Transverse colon (tissue), 4 donors: ENCODE results near the gene CRELD2. TPM values are rescaled to one million over a fixed set of nuclear protein-coding genes. Genes with fewer than 3 reads are reported as not detected.

Experiments used
- DNase-seq: peaks from one replicate; pipeline ENCODE4 v3.0.0-alpha.2; 2019
- H3K27ac ChIP-seq, 4 donors: fragments of 200-600 bp; sonication (generic); 2 replicates each; pipeline ENCODE4 v1.5.1; 2016 to 2018; ENCODE audit warnings: inconsistent platforms in 4 of 4
- H3K27me3 ChIP-seq: fragments of 200-600 bp; sonication (generic); 2 replicates; pipeline ENCODE4 v1.5.1; 2017; ENCODE audit warnings: inconsistent platforms
- H3K36me3 ChIP-seq, 4 donors: fragments of 200-600 bp; sonication (generic); 2 replicates each; pipeline ENCODE4 v1.5.1; 2017 to 2019; ENCODE audit warnings: inconsistent platforms in 4 of 4
- H3K4me1 ChIP-seq, 4 donors: fragments of 200-600 bp; sonication (generic); 2 replicates each; pipeline ENCODE4 v1.5.1; 2017 to 2020; ENCODE audit warnings: inconsistent platforms in 4 of 4
- H3K4me3 ChIP-seq, 4 donors: fragments of 200-600 bp; sonication (generic); 1 replicate in 1 of 4; 2 replicates in 3 of 4; pipeline versions ENCODE4 v1.5.1 to v1.6.1; 2017 to 2019; ENCODE audit warnings: inconsistent platforms in 4 of 4
- H3K9me3 ChIP-seq, 2 donors: fragments of 200-600 bp; sonication (generic); 2 replicates each; pipeline ENCODE4 v1.5.1; 2017 to 2019; ENCODE audit warnings: inconsistent platforms in 2 of 2
- CTCF ChIP-seq, 5 experiments: fragments of 200-600 bp in 3 of 5; fragments of 450-650 bp in 2 of 5; sonication (generic) in 3 of 5; IDR thresholded peaks; 1 replicate in 2 of 5; 2 replicates in 3 of 5; pipeline ENCODE4 v1.5.1; 2016 to 2017; ENCODE audit warnings: antibody characterized with exemption in 5 of 5, inconsistent platforms in 3 of 5, mild to moderate bottlenecking in 2 of 5, moderate library complexity in 1 of 5
- EP300 ChIP-seq: sonication (generic); formaldehyde crosslinking; IDR thresholded peaks from one replicate; pipeline ENCODE4 v1.6.1; 2017; ENCODE audit warnings: antibody characterized with exemption, low read depth
- POLR2A ChIP-seq: fragments of 450-650 bp; IDR thresholded peaks from one replicate; pipeline ENCODE4 v1.6.1; 2016; ENCODE audit warnings: antibody characterized with exemption, mild to moderate bottlenecking, moderate library complexity
- POLR2AphosphoS5 ChIP-seq, 3 donors: sonication (generic); formaldehyde crosslinking; IDR thresholded peaks; one replicate each; pipeline ENCODE4 v1.6.1; 2016; ENCODE audit warnings: antibody characterized with exemption in 3 of 3
- WGBS, 2 donors: methylation state at CpG; one replicate each; pipeline ENCODE4 v1.1.5; 2018; ENCODE audit warnings: low coverage in 1 of 2; 5-methylcytosine and 5-hydroxymethylcytosine counted together
- in situ Hi-C, 4 donors: fragments of 200-750 bp; cut with MboI; loops; one replicate each; pipeline versions ENCODE4 v1.15.0 to v1.15.1; 2017; ENCODE audit warnings: low sequenced_read_pairs in 3 of 4, low pct_ligation_motif_present in 1 of 4, low pct_unique_long_range_greater_than_20kb in 1 of 4
- intact Hi-C: fragments of 100-400 bp; cut with DNase I; formaldehyde crosslinking; loops from one replicate; pipeline ENCODE4 v1.15.1; 2023; ENCODE audit warnings: low total_unique reads
- total RNA-seq, 4 donors: library from RNA; depleted of rRNA; stranded (reverse); fragments of >200 nt; gene quantifications; one replicate each; pipeline ENCODE4 v1.1.0, GENCODE V29; 2016

Gene CRELD2
- total RNA-seq, 4 donors from 2014 or later = 31.0 to 37.9 (median 36.4) TPM

DNA sequence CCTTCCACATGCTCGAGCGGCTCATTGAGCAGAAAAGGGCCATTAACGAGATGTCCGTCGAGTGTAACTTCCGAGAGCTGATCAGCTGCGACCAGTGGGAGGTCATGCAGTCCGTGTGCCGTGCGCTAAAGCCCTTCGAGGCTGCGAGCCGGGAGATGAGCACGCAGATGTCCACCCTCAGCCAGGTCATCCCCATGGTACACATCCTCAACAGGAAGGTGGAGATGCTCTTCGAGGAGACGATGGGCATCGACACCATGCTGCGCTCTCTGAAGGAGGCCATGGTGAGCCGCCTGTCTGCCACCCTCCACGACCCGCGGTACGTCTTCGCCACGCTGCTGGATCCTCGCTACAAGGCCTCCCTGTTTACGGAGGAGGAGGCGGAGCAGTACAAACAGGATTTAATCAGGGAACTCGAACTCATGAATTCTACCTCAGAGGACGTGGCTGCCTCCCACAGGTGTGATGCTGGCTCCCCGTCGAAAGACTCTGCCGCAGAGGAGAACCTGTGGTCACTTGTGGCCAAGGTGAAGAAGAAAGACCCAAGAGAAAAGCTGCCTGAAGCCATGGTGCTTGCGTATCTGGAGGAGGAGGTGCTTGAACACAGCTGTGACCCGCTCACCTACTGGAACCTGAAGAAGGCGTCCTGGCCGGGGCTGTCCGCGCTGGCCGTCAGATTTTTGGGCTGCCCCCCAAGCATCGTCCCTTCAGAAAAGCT is 31.9 kb upstream of the CRELD2 start:
- Histone ChIP-seq H3K9me3 (no peaks in the 10 kb centered on the region), H3K27ac (no peak overlapping the region), H3K4me1 (no peaks in the 10 kb centered on the region), H3K27me3 (no peaks in the 10 kb centered on the region), H3K4me3 (no peak overlapping the region), H3K36me3 (peaks cover 0 to 21% (median 9%) of the 10 kb centered on the region in 4 donors)
- intact Hi-C loops (no loop called here), in situ Hi-C loops (no loop called here)
- no peak for DNase-seq
- TF ChIP-seq POLR2AphosphoS5 (IDR thresholded peaks at IDR 0.05) = no peak
- no peak for TF ChIP-seq CTCF (IDR thresholded peaks at IDR 0.05)
- no peak for TF ChIP-seq POLR2A
- TF ChIP-seq EP300 = no peak
- 97% methylated on average over 41 of the region's 41 CpGs; no CpG with 5 or more reads in 1 of the 2 donors for WGBS, 2 donors

DNA sequence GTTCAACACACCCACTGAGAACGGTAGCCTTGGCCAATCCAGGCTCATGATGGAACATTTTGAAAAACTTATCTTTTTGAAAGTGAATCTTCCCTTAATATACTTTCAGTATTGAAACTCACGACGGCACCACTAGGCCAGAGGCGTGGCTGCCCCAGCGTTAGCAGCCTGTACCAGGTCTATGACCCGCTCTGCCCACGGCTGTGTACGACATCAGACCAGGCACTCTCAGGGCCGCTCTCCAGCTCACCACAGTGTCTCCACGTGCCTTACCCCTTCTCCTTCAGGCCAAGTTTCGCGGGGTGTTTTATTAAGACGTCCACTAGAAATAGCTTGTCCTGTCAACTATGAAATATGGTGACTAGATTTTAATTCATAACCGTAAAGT is 31.4 kb upstream of the CRELD2 start:
- intact Hi-C loops = no loop called here
- Histone ChIP-seq H3K27me3 (no peaks in the 10 kb centered on the region), H3K36me3 (peaks cover 0 to 21% (median 9%) of the 10 kb centered on the region in 4 donors), H3K4me3 (no peak overlapping the region), H3K4me1 (no peaks in the 10 kb centered on the region), H3K9me3 (no peaks in the 10 kb centered on the region), H3K27ac (no peak overlapping the region)
- WGBS, 2 donors = 92 to 98% methylated on average over 5 to 14 of the region's 14 CpGs
- in situ Hi-C loops = no loop called here
- no peak for DNase-seq
- no peak for TF ChIP-seq CTCF (IDR thresholded peaks at IDR 0.05)
- no peak for TF ChIP-seq EP300
- TF ChIP-seq POLR2A = no peak
- no peak for TF ChIP-seq POLR2AphosphoS5 (IDR thresholded peaks at IDR 0.05)

DNA sequence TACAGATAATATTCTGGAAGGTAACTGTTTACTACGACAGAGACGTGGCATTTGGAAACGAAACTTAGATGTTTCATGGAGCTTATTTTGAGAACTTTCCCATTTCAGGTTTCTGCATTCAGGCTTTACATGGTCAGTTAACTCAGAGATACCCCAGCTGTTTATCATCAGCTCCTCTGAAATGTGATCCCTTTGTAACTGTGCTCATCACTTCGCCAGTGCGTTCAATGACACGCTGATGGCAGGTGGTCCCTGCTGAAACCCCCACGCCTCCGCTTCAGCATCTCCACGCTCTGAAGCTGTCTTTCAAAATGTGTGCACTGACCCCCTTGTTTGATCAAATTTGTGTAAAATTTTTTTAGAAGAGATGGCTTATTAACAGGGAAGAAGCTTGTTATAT is 30.7 kb upstream of the CRELD2 start:
- intact Hi-C loops = no loop called here
- TF ChIP-seq CTCF (IDR thresholded peaks at IDR 0.05) = no peak
- no peak for TF ChIP-seq POLR2AphosphoS5 (IDR thresholded peaks at IDR 0.05)
- no peak for TF ChIP-seq EP300
- no peak for TF ChIP-seq POLR2A
- WGBS, 2 donors = 96 to 100% methylated on average over 3 to 9 of the region's 9 CpGs
- Histone ChIP-seq H3K27ac (no peak overlapping the region), H3K9me3 (no peaks in the 10 kb centered on the region), H3K4me3 (no peak overlapping the region), H3K36me3 (peaks cover 0 to 21% (median 9%) of the 10 kb centered on the region in 4 donors), H3K4me1 (no peaks in the 10 kb centered on the region), H3K27me3 (no peaks in the 10 kb centered on the region)
- in situ Hi-C loops = no loop called here
- DNase-seq = no peak

DNA sequence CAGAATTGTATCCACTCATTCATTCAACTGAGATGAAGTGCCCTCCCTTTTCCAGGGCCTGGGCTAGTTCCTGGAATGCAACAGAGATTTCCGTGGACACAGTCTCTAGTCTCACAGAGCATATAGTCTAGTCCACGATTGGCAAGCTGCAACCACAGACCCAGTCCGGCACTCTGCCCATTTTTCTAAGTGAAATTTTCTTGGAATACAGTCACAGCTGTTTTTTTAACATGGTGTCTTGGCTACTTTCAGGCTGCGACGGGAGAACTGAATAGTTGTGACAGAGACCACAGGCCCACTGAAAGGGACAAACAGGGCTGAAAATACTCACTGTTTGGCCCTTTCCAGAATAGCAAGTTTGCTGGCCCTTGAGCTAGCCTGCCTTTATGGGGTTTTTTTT is 29.4 kb upstream of the CRELD2 start:
- intact Hi-C loops = no loop called here
- no peaks in the 10 kb centered on the region for H3K4me1 ChIP-seq
- in situ Hi-C loops = no loop called here
- H3K27me3 ChIP-seq = no peaks in the 10 kb centered on the region
- no peak for TF ChIP-seq POLR2AphosphoS5 (IDR thresholded peaks at IDR 0.05)
- no peak for TF ChIP-seq POLR2A
- no peak for TF ChIP-seq CTCF (IDR thresholded peaks at IDR 0.05)
- no peak for TF ChIP-seq EP300
- H3K4me3 ChIP-seq = no peak overlapping the region
- WGBS, 2 donors = 99% methylated on average over 5 of the region's 5 CpGs; no CpG with 5 or more reads in 1 of the 2 donors
- no peak for DNase-seq
- H3K36me3 ChIP-seq = peaks cover 0 to 16% (median 7%) of the 10 kb centered on the region in 4 donors
- no peaks in the 10 kb centered on the region for H3K9me3 ChIP-seq
- no peak overlapping the region for H3K27ac ChIP-seq
